ENCODE measurements around the gene STX1B.
A peak's percentile ranks its signal among the peaks of the same experiment; 100 is the strongest.

STX1B gene

GRCh38 chr16:30974348-30974747 lies 36.1 kb downstream of the STX1B start:
- DNase-seq = no peak

DNA sequence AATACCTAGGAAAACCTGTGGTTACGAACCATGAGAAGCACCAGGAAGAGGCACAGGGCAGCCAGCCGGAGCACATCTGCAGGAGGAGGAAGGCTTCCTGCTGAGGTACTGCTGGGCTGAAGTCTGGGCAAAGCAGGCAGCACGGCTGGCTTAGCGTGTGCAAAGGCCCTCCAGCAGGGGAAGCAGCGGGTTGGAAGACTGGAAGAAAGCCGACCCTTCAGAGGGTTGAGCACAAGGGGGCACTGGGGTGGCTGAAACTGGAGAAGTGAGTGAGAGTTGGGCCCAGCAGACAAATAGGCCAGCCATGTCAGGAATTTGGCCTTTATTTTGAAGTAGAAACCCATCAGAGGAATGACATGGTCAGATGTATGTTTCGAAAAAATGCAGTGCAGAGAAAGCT lies 37.6 kb downstream of the STX1B start:
- DNase-seq = no peak

GRCh38 chr16:30971298-30971697 lies 39.1 kb downstream of the STX1B start:
- no peak for DNase-seq

DNA sequence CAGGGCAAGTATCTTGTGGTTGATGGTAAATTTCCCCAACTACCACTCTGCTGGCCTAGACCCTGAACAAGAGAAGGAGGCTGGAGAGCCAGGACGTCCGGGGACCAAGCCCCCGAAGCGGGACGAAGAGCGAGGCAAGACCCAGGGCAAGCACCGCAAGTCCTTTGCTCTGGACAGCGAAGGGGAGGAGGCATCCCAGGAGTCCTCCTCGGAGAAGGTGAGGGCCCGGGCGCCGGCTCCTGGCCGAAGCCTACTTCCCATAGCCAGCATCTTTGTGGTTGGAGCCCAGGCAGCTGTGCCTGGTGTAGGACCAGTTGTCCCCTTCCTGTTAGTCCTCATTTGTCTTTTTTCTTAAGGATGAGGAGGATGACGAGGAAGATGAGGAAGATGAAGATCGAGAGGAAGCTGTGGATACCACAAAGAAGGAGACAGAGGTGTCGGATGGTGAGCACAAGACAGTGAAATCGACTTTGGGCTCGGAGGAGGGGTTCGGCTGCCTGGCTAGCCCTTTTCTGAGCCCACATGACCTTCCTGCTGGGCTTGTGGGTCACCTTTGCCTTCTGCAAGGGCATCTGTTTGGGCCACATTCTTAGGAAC lies 41.1 kb downstream of the STX1B start:
- no peak for DNase-seq

DNA sequence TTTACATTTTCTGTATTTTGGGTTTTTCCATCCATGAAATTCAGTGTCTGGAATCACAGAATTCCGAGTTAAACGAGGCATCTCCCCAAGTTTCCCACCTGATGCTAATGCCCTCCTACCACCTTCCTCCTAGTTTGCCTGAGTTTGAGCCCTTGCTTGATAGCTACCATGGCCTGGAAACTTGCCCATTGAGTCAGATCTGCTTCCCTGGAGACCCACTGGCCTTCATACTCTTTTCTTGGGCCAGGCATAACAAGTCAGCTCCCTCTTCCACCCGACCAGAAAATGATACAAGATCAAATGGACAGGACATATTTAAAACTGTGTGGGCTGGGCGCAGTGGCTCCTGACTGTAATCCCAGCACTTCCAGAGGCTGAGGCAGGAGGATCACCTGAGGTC lies 42.6 kb downstream of the STX1B start:
- no peak for DNase-seq

DNA sequence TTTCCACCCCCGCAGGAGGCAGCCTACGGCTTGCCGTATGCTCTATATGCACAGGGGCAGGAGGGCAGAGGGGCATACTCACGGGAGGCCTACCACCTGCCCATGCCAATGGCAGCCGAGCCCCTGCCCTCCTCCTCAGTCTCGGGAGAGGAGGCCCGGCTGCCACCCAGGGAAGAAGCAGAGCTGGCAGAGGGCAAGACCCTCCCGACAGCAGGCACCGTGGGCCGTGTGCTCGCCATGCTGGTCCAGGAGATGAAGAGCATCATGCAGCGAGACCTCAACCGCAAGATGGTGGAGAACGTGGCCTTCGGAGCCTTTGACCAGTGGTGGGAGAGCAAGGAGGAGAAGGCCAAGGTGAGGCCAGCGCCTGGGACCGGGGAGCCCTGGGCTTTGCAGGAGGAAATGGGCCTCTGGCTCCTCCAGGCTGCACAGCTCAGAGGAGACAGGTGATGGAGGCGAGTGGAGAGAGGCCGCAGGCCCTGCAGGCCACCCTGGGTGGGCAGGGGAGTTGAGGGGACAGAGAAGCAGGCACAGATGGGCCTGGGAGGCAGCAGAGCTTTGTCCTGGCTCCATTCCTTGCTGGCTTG lies 44.3 kb downstream of the STX1B start:
- DNase-seq = no peak

DNA sequence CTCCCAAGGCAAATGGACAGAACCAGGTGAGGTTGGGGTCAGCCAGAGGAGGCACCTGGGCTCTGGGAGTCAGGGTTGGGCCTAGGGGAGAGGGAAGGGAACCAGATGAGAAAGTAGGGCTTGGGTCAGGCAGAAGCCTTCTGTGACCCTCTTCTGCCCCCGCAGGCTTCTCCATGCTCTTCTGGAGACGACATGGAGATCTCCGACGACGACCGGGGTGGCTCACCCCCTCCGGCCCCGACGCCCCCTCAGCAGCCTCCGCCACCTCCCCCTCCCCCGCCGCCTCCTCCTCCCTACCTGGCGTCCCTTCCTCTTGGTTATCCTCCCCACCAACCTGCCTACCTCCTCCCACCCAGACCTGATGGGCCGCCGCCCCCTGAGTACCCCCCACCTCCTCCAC lies 45.0 kb downstream of the STX1B start:
- DNase-seq = no peak

- no peak for DNase-seq
These were observed 45.7 kb downstream of the STX1B start for GRCh38 chr16:30964574-30965226.

GRCh38 chr16:30963925-30964511 lies 46.4 kb downstream of the STX1B start:
- DNase-seq = no peak

GRCh38 chr16:30961384-30961783 lies 49.1 kb downstream of the STX1B start:
- DNase-seq = no peak

DNA sequence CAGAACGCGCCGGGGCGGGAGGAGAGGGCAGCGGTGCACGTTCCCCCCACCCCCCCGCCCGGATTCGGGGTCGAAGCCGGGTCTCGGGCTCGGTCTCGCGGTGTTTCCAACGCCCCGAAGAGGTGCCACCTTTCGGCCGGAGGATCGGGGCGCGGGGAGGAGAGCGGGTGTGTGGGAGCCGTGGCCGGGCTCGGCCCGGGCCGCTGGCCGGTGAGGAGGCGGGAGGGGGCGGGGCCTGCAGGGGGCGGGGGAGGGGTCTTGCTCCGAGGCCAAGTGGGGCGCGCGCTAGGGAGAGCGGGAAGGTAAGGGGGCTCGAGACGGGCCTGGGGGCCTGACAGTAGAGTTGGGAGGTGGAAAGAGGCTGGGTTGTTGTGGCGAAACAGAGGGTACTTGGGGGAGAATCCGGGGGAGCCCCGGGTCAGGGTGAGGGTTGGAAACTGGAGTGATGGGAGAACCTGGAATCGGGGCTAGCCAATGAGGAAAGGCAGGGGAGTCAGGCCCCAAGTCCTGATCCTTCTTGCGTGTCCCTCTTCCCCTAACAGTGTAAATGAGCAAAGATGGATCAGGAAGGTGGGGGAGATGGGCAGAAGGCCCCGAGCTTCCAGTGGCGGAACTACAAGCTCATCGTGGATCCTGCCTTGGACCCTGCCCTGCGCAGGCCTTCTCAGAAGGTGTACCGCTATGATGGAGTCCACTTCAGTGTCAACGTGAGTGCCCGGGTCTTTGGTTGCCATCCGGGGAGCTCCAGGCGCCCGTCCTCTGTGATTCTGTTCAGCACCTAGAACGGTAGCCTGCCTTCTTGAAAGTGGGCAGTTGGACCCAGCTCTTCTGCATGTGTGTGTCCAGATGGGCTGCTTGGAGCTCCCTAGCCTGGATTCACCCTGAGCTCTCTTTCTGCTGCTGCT lies 52.0 kb downstream of the STX1B start:
- DNase-seq = no peak

DNA sequence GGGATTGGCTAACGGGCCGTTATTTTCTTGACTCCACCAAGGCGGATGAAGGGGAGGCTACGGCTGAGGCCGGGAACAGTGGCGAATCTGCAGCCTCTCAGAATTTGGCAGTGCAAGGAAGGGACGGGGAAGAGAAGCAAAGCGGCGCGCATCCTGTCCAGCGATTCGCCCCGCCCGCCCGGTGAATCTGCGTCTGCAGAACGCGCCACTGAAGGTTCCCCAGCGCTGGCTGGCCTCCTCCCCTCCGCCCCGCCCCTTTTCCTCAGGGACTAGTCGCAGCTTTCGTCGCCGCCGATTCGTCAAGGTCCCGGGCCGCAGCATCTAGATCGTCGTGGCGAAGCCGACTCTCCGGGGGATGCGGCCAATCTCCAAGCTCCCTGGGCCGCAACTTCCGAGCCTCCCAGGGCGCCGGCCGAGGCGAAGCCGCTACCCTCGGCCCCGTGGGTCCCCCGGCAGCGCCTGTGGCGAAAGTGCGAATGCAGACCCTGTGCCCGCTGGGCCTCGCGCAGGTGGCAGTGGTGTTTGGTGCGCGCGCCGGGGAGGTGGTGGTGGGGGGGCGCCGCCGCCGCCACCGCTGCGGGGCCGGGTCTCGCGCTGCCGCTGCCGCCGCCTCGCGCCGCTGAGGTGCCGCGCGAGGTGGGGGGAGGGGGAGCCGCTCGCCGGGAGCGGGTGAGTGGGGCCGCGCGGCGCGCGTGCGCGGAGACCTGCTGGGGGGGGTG lies 52.8 kb downstream of the STX1B start, which contains the start of gene SETD1A:
SETD1A (plus strand) TSS at position 299 of the 719 bp plus-strand sequence. CDS start 978 bp downstream, outside the sequence.
- peak; percentile 97 for DNase-seq

GRCh38 chr16:30956601-30957455 lies 53.6 kb downstream of the STX1B start:
- peak; percentile 92 for DNase-seq

DNA sequence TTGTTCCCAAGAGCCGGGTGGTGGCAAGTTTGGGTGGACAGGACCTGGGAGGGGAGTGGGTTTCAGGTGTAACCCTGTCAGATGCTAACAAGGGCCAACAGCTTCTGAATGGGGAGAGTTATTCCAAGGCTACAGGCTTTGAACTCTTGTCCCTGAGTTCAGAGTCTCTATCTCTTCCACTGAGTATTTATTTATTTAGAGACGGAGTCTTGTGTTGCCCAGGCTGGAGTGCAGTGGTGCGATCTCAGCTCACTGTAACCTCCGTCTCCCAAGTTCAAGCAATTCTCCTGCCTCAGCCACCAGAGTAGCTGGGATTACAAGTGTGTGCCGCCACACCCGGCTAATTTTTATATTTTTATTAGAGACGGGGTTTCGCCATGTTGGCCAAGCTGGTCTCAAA lies 55.4 kb downstream of the STX1B start:
- no peak for DNase-seq

DNA sequence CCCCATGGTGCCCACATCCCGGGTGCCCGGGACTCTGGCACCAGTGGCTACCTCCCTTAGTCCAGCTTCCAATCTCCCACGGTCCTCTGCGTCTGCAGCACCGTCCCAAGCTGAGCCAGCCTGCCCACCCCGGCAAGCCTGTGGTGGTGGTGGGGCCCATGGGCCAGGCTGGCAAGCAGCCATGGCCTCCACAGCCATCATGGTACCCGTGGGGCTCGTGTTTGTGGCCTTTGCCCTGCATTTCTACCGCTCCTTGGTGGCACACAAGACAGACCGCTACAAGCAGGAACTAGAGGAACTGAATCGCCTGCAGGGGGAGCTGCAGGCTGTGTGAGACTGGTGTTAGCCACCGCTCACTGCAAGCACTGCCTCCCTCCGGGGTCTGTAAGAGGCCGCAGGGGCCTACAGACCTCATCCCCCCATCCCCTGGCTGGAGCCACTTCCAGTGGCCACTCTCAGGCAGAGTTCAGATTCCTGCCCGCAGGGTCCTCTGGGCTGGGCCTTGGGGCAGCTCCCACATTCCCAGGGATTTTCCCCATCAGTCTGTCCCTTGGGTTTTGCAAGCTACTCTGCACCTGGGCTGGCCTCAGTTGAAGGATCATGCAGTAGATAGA lies 56.8 kb downstream of the STX1B start:
- DNase-seq = peak; percentile 53

GRCh38 chr16:30953111-30953510 lies 57.3 kb downstream of the STX1B start:
- DNase-seq = no peak

DNA sequence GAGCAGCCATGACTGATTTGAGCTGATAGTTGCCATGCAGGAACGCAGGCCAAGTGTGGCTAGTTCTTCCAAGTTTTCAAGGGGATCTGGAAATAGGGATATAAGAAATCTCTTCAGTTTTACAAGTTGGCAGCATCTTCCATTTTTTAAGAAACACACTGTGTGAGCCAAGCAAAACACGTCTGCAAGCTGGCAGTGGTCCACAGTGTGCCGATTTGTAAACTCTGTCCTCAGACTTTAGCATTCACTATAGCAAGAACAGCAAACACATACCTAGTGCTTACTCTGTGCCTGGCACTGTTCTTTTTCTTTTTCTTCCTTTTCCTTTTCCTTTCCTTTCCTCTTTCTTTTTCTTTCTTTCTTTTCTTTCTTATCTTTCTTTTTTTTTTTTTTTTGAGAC lies 58.7 kb downstream of the STX1B start:
- no peak for DNase-seq

DNA sequence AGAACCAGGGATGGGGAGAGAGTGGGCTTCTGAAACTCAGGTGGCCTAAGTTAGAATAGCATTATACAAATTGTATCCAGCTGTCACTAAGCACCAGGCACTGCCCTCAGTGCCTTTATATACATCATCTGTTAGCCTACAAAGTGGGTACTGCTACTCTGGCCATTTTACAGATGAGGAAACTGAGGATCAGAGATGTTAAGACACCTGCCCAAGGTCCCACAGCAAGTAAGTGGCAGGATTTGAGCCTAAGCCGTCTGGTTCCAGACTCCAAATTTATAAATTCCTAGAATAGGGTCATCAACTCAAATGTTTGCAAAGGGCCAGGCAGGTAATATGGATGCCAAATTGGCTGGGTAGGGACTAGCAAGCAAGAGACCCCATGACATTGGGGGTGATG lies 59.2 kb downstream of the STX1B start:
- DNase-seq = no peak

DNA sequence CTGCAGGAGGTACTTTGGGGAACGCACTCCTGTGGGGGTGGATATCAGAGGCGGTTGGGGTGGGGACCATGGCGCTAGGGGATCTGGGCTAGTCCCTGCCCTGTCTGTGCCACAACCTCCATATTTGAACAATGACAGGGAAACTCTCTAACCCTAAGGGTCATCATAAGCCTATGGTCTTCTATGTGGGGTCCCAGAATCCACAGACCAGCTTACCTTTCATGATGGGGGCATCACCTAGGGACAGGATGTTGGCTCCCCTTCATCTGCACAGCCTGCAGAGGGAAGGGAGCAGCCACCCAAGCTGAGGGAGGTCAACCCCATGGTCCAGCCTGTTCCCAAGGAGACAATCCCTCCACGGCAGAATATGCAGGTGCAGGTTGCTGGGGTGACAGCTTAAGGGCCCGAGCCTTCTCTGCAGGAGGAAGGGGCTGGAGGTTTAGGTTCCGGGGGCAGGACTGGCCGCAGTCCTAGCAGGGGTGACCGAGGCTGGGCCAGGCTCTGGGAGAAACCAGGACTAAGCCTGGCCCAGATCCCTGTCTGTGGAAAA lies 59.8 kb downstream of the STX1B start:
- DNase-seq = no peak
